AG10803 (cell line): ENCODE results near the gene CTSA.

Experiments
- DNase-seq: peaks from one replicate; pipeline ENCODE4 v3.0.0; 2010; ENCODE audit warnings: low read depth
- H3K4me3 ChIP-seq: 2 replicates; pipeline ENCODE4 v1.5.1; 2011; ENCODE audit warnings: mild to moderate bottlenecking, low read length, control low read depth
- TF ChIP-seq, protein P1 (sequence below): conservative IDR thresholded peaks from 2 replicates; pipeline ENCODE4 v1.5.1; 2011; ENCODE audit warnings: mild to moderate bottlenecking, low read length, control low read depth, inconsistent platforms

Gene CTSA

GRCh38 chr20:45880988-45881788, 9.9 kb upstream of the CTSA start, which contains the start of gene ZSWIM1:
ZSWIM1 (plus strand) TSS chr20:45881227; CDS start chr20:45882593, 1,366 bp downstream.
- peak within 1 kb of the TSS; percentile 94 for H3K4me3 ChIP-seq
- peak; percentile 99 for DNase-seq
- TF ChIP-seq, protein P1, sequence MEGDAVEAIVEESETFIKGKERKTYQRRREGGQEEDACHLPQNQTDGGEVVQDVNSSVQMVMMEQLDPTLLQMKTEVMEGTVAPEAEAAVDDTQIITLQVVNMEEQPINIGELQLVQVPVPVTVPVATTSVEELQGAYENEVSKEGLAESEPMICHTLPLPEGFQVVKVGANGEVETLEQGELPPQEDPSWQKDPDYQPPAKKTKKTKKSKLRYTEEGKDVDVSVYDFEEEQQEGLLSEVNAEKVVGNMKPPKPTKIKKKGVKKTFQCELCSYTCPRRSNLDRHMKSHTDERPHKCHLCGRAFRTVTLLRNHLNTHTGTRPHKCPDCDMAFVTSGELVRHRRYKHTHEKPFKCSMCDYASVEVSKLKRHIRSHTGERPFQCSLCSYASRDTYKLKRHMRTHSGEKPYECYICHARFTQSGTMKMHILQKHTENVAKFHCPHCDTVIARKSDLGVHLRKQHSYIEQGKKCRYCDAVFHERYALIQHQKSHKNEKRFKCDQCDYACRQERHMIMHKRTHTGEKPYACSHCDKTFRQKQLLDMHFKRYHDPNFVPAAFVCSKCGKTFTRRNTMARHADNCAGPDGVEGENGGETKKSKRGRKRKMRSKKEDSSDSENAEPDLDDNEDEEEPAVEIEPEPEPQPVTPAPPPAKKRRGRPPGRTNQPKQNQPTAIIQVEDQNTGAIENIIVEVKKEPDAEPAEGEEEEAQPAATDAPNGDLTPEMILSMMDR = no peak

DNA sequence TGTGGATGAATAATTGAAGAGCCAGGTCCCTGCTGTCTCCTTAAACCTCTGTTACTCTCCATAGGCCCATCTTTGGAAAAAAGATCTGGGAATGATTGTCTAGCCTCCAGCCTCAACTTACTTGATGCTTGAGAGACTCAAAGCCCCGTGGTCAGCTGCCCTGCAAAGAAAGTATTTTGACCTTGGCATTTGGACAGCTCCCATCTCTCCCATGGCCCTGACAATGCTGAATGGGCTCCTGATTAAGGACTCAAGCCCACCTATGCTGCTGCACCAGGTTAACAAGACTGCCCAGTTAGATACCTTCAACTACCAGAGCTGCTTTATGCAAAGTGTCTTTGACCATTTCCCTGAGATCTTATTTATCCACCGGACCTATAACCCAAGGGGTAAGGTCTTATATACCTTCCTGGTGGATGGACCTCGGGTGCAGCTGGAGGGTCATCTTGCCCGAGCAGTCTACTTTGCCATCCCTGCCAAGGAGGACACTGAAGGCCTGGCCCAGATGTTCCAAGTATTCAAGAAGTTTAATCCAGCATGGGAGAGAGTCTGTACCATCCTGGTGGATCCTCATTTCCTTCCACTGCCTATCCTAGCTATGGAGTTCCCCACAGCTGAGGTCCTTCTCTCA, 8.6 kb upstream of the CTSA start:
- TF ChIP-seq, protein P1 = no peak

GRCh38 chr20:45883100-45883469, 8.1 kb upstream of the CTSA start:
- TF ChIP-seq, protein P1 = no peak
- no peak for DNase-seq
- no peak overlapping the region for H3K4me3 ChIP-seq

More for the DNA sequence above, 8.6 kb upstream of the CTSA start:
- DNase-seq = no peak
- H3K4me3 ChIP-seq = no peak overlapping the region

- no peak for DNase-seq
- no peak overlapping the region for H3K4me3 ChIP-seq
- TF ChIP-seq, protein P1 = no peak
Observed at GRCh38 chr20:45886590-45887345, 4.4 kb upstream of the CTSA start.

- TF ChIP-seq, protein P1 = no peak
- H3K4me3 ChIP-seq = no peak within 1 kb of the TSS
- no peak for DNase-seq
Observed at GRCh38 chr20:45887346-45887715, 3.8 kb upstream of the CTSA start, which contains the start of gene SPATA25. SPATA25 (minus strand) TSS chr20:45887622; CDS start chr20:45887590, 32 bp downstream.

DNA sequence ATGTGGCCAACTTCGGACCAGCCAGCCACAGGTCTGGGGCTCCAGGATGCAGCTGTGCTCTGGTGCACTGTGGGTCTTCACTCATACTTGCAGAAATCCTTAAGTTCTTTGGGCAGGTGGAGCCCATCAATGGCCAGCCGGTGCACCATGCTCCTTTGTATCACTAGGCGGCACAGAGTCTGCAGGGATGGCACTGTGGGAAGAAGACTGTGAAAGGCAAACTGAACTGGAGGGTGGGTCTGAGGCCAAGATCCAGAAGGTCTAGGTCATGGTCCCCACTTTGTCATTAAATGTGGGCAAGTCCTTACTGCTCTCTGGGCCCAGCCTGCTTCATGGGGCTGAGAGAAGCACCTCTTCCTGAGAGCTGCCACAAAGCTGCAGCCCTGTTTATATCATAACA, 2.5 kb upstream of the CTSA start:
- no peak overlapping the region for H3K4me3 ChIP-seq

More for the DNA sequence above, 2.5 kb upstream of the CTSA start:
- TF ChIP-seq, protein P1 = no peak
- DNase-seq = no peak
